PFSK-1 (cell line): ENCODE results near the gene DEFB131B.

Source experiments
- FOXP2 ChIP-seq: optimal IDR thresholded peaks from 2 replicates; pipeline ENCODE3; 2011; ENCODE audit warnings: borderline replicate concordance, control low read depth, inconsistent platforms; ENCODE audit not compliant: insufficient read depth; ENCODE audit errors: extremely low read length, extremely low read depth
- POLR2AphosphoS5 ChIP-seq: IDR thresholded peaks from 2 replicates; pipeline ENCODE4 v1.6.1; 2012; ENCODE audit warnings: low read depth, mild to moderate bottlenecking, control low read depth, low read length, moderate library complexity
- REST ChIP-seq, 2 experiments: IDR thresholded peaks; 2 replicates each; pipeline versions ENCODE4 v1.6.1 to v1.8.0; 2011 to 2012; ENCODE audit warnings: low read depth in 2 of 2, low read length in 2 of 2, control low read depth in 1 of 2, inconsistent platforms in 1 of 2, mild to moderate bottlenecking in 1 of 2, moderate library complexity in 1 of 2; ENCODE audit not compliant: insufficient read depth in 1 of 2
- SIN3A ChIP-seq: IDR thresholded peaks from 2 replicates; pipeline ENCODE4 v1.6.1; 2012; ENCODE audit warnings: mild to moderate bottlenecking, low read length, moderate library complexity, borderline replicate concordance; ENCODE audit not compliant: insufficient read depth
- TAF1 ChIP-seq: IDR thresholded peaks from 2 replicates; pipeline ENCODE4 v1.6.1; 2012; ENCODE audit warnings: low read length, control low read depth, borderline replicate concordance; ENCODE audit not compliant: insufficient read depth

- no peak for TF ChIP-seq POLR2AphosphoS5
- TF ChIP-seq REST (IDR thresholded peaks at IDR 0.05; ENCODE audit: insufficient read depth in 1 of 2, low read depth in 2 of 2, low read length in 2 of 2), result no peak
- TF ChIP-seq TAF1, result no peak
- no peak for TF ChIP-seq SIN3A
- no peak for TF ChIP-seq FOXP2
Observed at GRCh38 chr11:71895961-71896360, 17.7 kb downstream of the DEFB131B start.
